ENCODE results near the gene SOCS2.

SOCS2 gene

GRCh38 chr12:93592641-93593406 lies 20.3 kb downstream of the SOCS2 start:
- DNase-seq, result no peak
- Histone ChIP-seq H3K4me3 (ENCODE audit: insufficient read depth, low read depth, low read length, poor library complexity, severe bottlenecking) (no peak overlapping the region), H3K4me1 (ENCODE audit: control insufficient read depth, insufficient read depth, low read length, poor library complexity, severe bottlenecking) (peaks cover 10% of the 10 kb centered on the region), H3K36me3 (ENCODE audit: control insufficient read depth, insufficient read depth, low read length) (no peaks in the 10 kb centered on the region), H3K27me3 (replicated peaks; ENCODE audit: control insufficient read depth, insufficient read depth, low read length, poor library complexity, severe bottlenecking) (peaks cover 17% of the 10 kb centered on the region), H3K9me3 (ENCODE audit: control insufficient read depth, low read length) (no peaks in the 10 kb centered on the region), H3K27ac (ENCODE audit: insufficient read depth, low read length, poor library complexity, severe bottlenecking) (no peak overlapping the region)

- peaks cover 10% of the 10 kb centered on the region for H3K4me1 ChIP-seq (ENCODE audit: control insufficient read depth, insufficient read depth, low read length, poor library complexity, severe bottlenecking)
- H3K4me3 ChIP-seq (ENCODE audit: insufficient read depth, low read depth, low read length, poor library complexity, severe bottlenecking), result no peak overlapping the region
- no peak overlapping the region for H3K27ac ChIP-seq (ENCODE audit: insufficient read depth, low read length, poor library complexity, severe bottlenecking)
- H3K9me3 ChIP-seq (ENCODE audit: control insufficient read depth, low read length), result no peaks in the 10 kb centered on the region
- DNase-seq, result no peak
- H3K27me3 ChIP-seq (replicated peaks; ENCODE audit: control insufficient read depth, insufficient read depth, low read length, poor library complexity, severe bottlenecking), result peaks cover 17% of the 10 kb centered on the region
- no peaks in the 10 kb centered on the region for H3K36me3 ChIP-seq (ENCODE audit: control insufficient read depth, insufficient read depth, low read length)
Measured at GRCh38 chr12:93593843-93594242, 21.4 kb downstream of the SOCS2 start.

- Histone ChIP-seq H3K9me3 (ENCODE audit: control insufficient read depth, low read length) (no peaks in the 10 kb centered on the region), H3K27me3 (replicated peaks; ENCODE audit: control insufficient read depth, insufficient read depth, low read length, poor library complexity, severe bottlenecking) (peaks cover 17% of the 10 kb centered on the region), H3K4me1 (ENCODE audit: control insufficient read depth, insufficient read depth, low read length, poor library complexity, severe bottlenecking) (peaks cover 10% of the 10 kb centered on the region), H3K27ac (ENCODE audit: insufficient read depth, low read length, poor library complexity, severe bottlenecking) (no peak overlapping the region), H3K4me3 (ENCODE audit: insufficient read depth, low read depth, low read length, poor library complexity, severe bottlenecking) (no peak overlapping the region), H3K36me3 (ENCODE audit: control insufficient read depth, insufficient read depth, low read length) (no peaks in the 10 kb centered on the region)
- no peak for DNase-seq
Measured at GRCh38 chr12:93594766-93595311, 22.4 kb downstream of the SOCS2 start.

- no peak for DNase-seq
- H3K9me3 ChIP-seq (ENCODE audit: control insufficient read depth, low read length), result no peaks in the 10 kb centered on the region
- peaks cover 17% of the 10 kb centered on the region for H3K27me3 ChIP-seq (replicated peaks; ENCODE audit: control insufficient read depth, insufficient read depth, low read length, poor library complexity, severe bottlenecking)
- peaks cover 10% of the 10 kb centered on the region for H3K4me1 ChIP-seq (ENCODE audit: control insufficient read depth, insufficient read depth, low read length, poor library complexity, severe bottlenecking)
- H3K27ac ChIP-seq (ENCODE audit: insufficient read depth, low read length, poor library complexity, severe bottlenecking), result no peak overlapping the region
- no peak overlapping the region for H3K4me3 ChIP-seq (ENCODE audit: insufficient read depth, low read depth, low read length, poor library complexity, severe bottlenecking)
- H3K36me3 ChIP-seq (ENCODE audit: control insufficient read depth, insufficient read depth, low read length), result no peaks in the 10 kb centered on the region
Measured at GRCh38 chr12:93595351-93595750, 22.9 kb downstream of the SOCS2 start.

- Histone ChIP-seq H3K4me3 (ENCODE audit: insufficient read depth, low read depth, low read length, poor library complexity, severe bottlenecking) (no peak overlapping the region), H3K4me1 (ENCODE audit: control insufficient read depth, insufficient read depth, low read length, poor library complexity, severe bottlenecking) (no peaks in the 10 kb centered on the region), H3K9me3 (ENCODE audit: control insufficient read depth, low read length) (no peaks in the 10 kb centered on the region), H3K27me3 (replicated peaks; ENCODE audit: control insufficient read depth, insufficient read depth, low read length, poor library complexity, severe bottlenecking) (peaks cover 11% of the 10 kb centered on the region), H3K27ac (ENCODE audit: insufficient read depth, low read length, poor library complexity, severe bottlenecking) (no peak overlapping the region), H3K36me3 (ENCODE audit: control insufficient read depth, insufficient read depth, low read length) (no peaks in the 10 kb centered on the region)
- no peak for DNase-seq
Measured at GRCh38 chr12:93597608-93598007, 25.1 kb downstream of the SOCS2 start.

GRCh38 chr12:93599192-93599591 lies 26.7 kb downstream of the SOCS2 start:
- Histone ChIP-seq H3K9me3 (ENCODE audit: control insufficient read depth, low read length) (no peaks in the 10 kb centered on the region), H3K27me3 (replicated peaks; ENCODE audit: control insufficient read depth, insufficient read depth, low read length, poor library complexity, severe bottlenecking) (peaks cover 4% of the 10 kb centered on the region), H3K4me1 (ENCODE audit: control insufficient read depth, insufficient read depth, low read length, poor library complexity, severe bottlenecking) (no peaks in the 10 kb centered on the region), H3K36me3 (ENCODE audit: control insufficient read depth, insufficient read depth, low read length) (no peaks in the 10 kb centered on the region), H3K27ac (ENCODE audit: insufficient read depth, low read length, poor library complexity, severe bottlenecking) (no peak overlapping the region), H3K4me3 (ENCODE audit: insufficient read depth, low read depth, low read length, poor library complexity, severe bottlenecking) (no peak overlapping the region)
- no peak for DNase-seq

GRCh38 chr12:93601591-93601990 lies 29.1 kb downstream of the SOCS2 start:
- Histone ChIP-seq H3K36me3 (ENCODE audit: control insufficient read depth, insufficient read depth, low read length) (no peaks in the 10 kb centered on the region), H3K4me3 (ENCODE audit: insufficient read depth, low read depth, low read length, poor library complexity, severe bottlenecking) (no peak overlapping the region), H3K27me3 (replicated peaks; ENCODE audit: control insufficient read depth, insufficient read depth, low read length, poor library complexity, severe bottlenecking) (no peaks in the 10 kb centered on the region), H3K9me3 (ENCODE audit: control insufficient read depth, low read length) (no peaks in the 10 kb centered on the region), H3K4me1 (ENCODE audit: control insufficient read depth, insufficient read depth, low read length, poor library complexity, severe bottlenecking) (no peaks in the 10 kb centered on the region), H3K27ac (ENCODE audit: insufficient read depth, low read length, poor library complexity, severe bottlenecking) (no peak overlapping the region)
- DNase-seq, result no peak

GRCh38 chr12:93602897-93603668 lies 30.6 kb downstream of the SOCS2 start:
- Histone ChIP-seq H3K27ac (ENCODE audit: insufficient read depth, low read length, poor library complexity, severe bottlenecking) (no peak overlapping the region), H3K9me3 (ENCODE audit: control insufficient read depth, low read length) (no peaks in the 10 kb centered on the region), H3K27me3 (replicated peaks; ENCODE audit: control insufficient read depth, insufficient read depth, low read length, poor library complexity, severe bottlenecking) (no peaks in the 10 kb centered on the region), H3K4me1 (ENCODE audit: control insufficient read depth, insufficient read depth, low read length, poor library complexity, severe bottlenecking) (no peaks in the 10 kb centered on the region), H3K4me3 (ENCODE audit: insufficient read depth, low read depth, low read length, poor library complexity, severe bottlenecking) (no peak overlapping the region), H3K36me3 (ENCODE audit: control insufficient read depth, insufficient read depth, low read length) (no peaks in the 10 kb centered on the region)
- DNase-seq, result no peak

- H3K27ac ChIP-seq (ENCODE audit: insufficient read depth, low read length, poor library complexity, severe bottlenecking), result no peak overlapping the region
- no peak overlapping the region for H3K4me3 ChIP-seq (ENCODE audit: insufficient read depth, low read depth, low read length, poor library complexity, severe bottlenecking)
- no peak for DNase-seq
- H3K27me3 ChIP-seq (replicated peaks; ENCODE audit: control insufficient read depth, insufficient read depth, low read length, poor library complexity, severe bottlenecking), result no peaks in the 10 kb centered on the region
- H3K36me3 ChIP-seq (ENCODE audit: control insufficient read depth, insufficient read depth, low read length), result no peaks in the 10 kb centered on the region
- H3K9me3 ChIP-seq (ENCODE audit: control insufficient read depth, low read length), result no peaks in the 10 kb centered on the region
- H3K4me1 ChIP-seq (ENCODE audit: control insufficient read depth, insufficient read depth, low read length, poor library complexity, severe bottlenecking), result no peaks in the 10 kb centered on the region
Measured at GRCh38 chr12:93603762-93604161, 31.3 kb downstream of the SOCS2 start.

GRCh38 chr12:93608313-93608712 lies 35.8 kb downstream of the SOCS2 start:
- H3K36me3 ChIP-seq (ENCODE audit: control insufficient read depth, insufficient read depth, low read length), result no peaks in the 10 kb centered on the region
- no peak overlapping the region for H3K27ac ChIP-seq (ENCODE audit: insufficient read depth, low read length, poor library complexity, severe bottlenecking)
- H3K4me3 ChIP-seq (ENCODE audit: insufficient read depth, low read depth, low read length, poor library complexity, severe bottlenecking), result no peak overlapping the region

More at GRCh38 chr12:93608313-93608712, 35.8 kb downstream of the SOCS2 start:
- no peaks in the 10 kb centered on the region for H3K27me3 ChIP-seq (replicated peaks; ENCODE audit: control insufficient read depth, insufficient read depth, low read length, poor library complexity, severe bottlenecking)
- no peaks in the 10 kb centered on the region for H3K4me1 ChIP-seq (ENCODE audit: control insufficient read depth, insufficient read depth, low read length, poor library complexity, severe bottlenecking)
- DNase-seq, result no peak
- no peaks in the 10 kb centered on the region for H3K9me3 ChIP-seq (ENCODE audit: control insufficient read depth, low read length)
